OCI-LY1 (cell line): ENCODE data around the gene SLC31A1.

Experiments used
- H2AFZ ChIP-seq: fragments of 200-600 bp; sonication (generic), shearing (Covaris generic); 2 replicates; pipeline ENCODE4 v1.6.0; 2014; ENCODE audit warnings: antibody characterized with exemption, mild to moderate bottlenecking, low read length
- H3F3A ChIP-seq: fragments of 200-600 bp; sonication (generic), shearing (Covaris generic); 2 replicates; pipeline ENCODE4 v1.6.0; 2014; ENCODE audit warnings: mild to moderate bottlenecking, antibody characterized with exemption, low read length, moderate library complexity; ENCODE audit not compliant: insufficient read depth
- H3K27ac ChIP-seq: fragments of 200-600 bp; sonication (generic); 2 replicates; pipeline ENCODE4 v1.5.1; 2014; ENCODE audit warnings: low read length, mixed run types, mild to moderate bottlenecking, low read depth; ENCODE audit not compliant: poor library complexity, severe bottlenecking
- H3K27me3 ChIP-seq: fragments of 200-600 bp; sonication (generic); 2 replicates; pipeline ENCODE4 v1.6.0; 2014; ENCODE audit warnings: antibody characterized with exemption, mild to moderate bottlenecking, low read length, moderate library complexity; ENCODE audit not compliant: insufficient read depth
- H3K36me3 ChIP-seq: fragments of 200-600 bp; sonication (generic); 2 replicates; pipeline ENCODE4 v1.6.1; 2014; ENCODE audit warnings: mild to moderate bottlenecking, antibody characterized with exemption, low read length, moderate library complexity, mixed read lengths; ENCODE audit not compliant: insufficient read depth
- H3K4me1 ChIP-seq: fragments of 200-600 bp; sonication (generic); 2 replicates; pipeline ENCODE4 v1.5.1; 2014; ENCODE audit warnings: mild to moderate bottlenecking, low read length, moderate library complexity; ENCODE audit not compliant: insufficient read depth, severe bottlenecking
- H3K4me2 ChIP-seq: fragments of 200-600 bp; sonication (generic), shearing (Covaris generic); 2 replicates; pipeline ENCODE4 v1.6.1; 2014; ENCODE audit warnings: low read length
- H3K4me3 ChIP-seq: fragments of 200-600 bp; sonication (generic); 2 replicates; pipeline ENCODE4 v1.5.1; 2014; ENCODE audit warnings: low read length, low read depth, mild to moderate bottlenecking, mixed read lengths; ENCODE audit not compliant: poor library complexity, severe bottlenecking
- H3K79me2 ChIP-seq: fragments of 200-600 bp; shearing (Covaris generic); 2 replicates; pipeline ENCODE4 v1.6.1; 2016; ENCODE audit warnings: mixed run types, low read length, mixed read lengths; ENCODE audit not compliant: insufficient read depth
- H3K9ac ChIP-seq: fragments of 200-600 bp; sonication (generic), shearing (Covaris generic); 2 replicates; pipeline ENCODE4 v1.6.1; 2014; ENCODE audit warnings: mild to moderate bottlenecking, low read length, mixed read lengths
- H3K9me2 ChIP-seq: fragments of 200-600 bp; sonication (generic), shearing (Covaris generic); 2 replicates; pipeline ENCODE4 v1.6.1; 2014; ENCODE audit warnings: low read depth, mild to moderate bottlenecking, low read length, mixed read lengths
- H3K9me3 ChIP-seq: fragments of 200-600 bp; shearing (Covaris generic); 2 replicates; pipeline ENCODE4 v1.6.1; 2014; ENCODE audit warnings: low read length, mixed read lengths
- H4K20me1 ChIP-seq: fragments of 200-600 bp; sonication (generic), shearing (Covaris generic); 2 replicates; pipeline ENCODE4 v1.6.0; 2016; ENCODE audit warnings: mild to moderate bottlenecking, low read length; ENCODE audit not compliant: insufficient read depth
- EZH2 ChIP-seq: fragments of 200-600 bp; sonication (generic), shearing (Covaris generic); IDR thresholded peaks from 2 replicates; pipeline ENCODE4 v1.8.0; 2017; ENCODE audit warnings: borderline replicate concordance, mixed run types, mild to moderate bottlenecking, antibody characterized with exemption, low read length, moderate library complexity, mixed read lengths
- TF ChIP-seq, protein P1 (sequence below): fragments of 200-600 bp; sonication (generic), shearing (Covaris generic); IDR thresholded peaks from 2 replicates; pipeline ENCODE4 v1.5.1; 2017; ENCODE audit warnings: mild to moderate bottlenecking, antibody characterized with exemption, low read length, moderate library complexity, mixed read lengths

Gene SLC31A1

DNA sequence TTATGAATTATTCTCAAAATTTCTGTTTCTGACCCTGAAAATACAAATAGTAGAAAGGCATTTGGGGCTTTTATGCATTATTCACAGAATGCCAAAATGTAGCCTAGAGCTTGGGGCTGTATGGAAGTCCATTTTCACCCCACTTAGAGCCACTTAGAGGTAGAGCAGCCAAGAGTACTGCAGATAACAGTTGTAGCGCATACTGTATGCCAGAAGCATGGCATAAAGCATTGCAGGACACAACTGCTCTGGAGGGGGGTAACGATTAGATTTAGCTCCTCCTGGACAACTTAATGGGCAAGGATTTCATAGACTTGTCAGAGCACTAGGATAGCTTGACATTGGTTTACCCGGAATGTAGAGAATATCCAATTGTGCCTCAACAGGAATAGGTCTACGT is 15.7 kb downstream of the SLC31A1 start:
- Histone ChIP-seq H3K4me3 (no peak overlapping the region), H3K27ac (no peak overlapping the region), H2AFZ (no peak overlapping the region), H3K9ac (no peak overlapping the region), H3K4me1 (peaks cover 17% of the 10 kb centered on the region), H3K36me3 (no peaks in the 10 kb centered on the region), H3K27me3 (no peaks in the 10 kb centered on the region), H4K20me1 (no peaks in the 10 kb centered on the region), H3K4me2 (no peak overlapping the region), H3K9me2 (no peaks in the 10 kb centered on the region), H3K9me3 (no peaks in the 10 kb centered on the region), H3F3A (no peaks in the 10 kb centered on the region), H3K79me2 (no peaks in the 10 kb centered on the region)
- TF ChIP-seq, protein P1, sequence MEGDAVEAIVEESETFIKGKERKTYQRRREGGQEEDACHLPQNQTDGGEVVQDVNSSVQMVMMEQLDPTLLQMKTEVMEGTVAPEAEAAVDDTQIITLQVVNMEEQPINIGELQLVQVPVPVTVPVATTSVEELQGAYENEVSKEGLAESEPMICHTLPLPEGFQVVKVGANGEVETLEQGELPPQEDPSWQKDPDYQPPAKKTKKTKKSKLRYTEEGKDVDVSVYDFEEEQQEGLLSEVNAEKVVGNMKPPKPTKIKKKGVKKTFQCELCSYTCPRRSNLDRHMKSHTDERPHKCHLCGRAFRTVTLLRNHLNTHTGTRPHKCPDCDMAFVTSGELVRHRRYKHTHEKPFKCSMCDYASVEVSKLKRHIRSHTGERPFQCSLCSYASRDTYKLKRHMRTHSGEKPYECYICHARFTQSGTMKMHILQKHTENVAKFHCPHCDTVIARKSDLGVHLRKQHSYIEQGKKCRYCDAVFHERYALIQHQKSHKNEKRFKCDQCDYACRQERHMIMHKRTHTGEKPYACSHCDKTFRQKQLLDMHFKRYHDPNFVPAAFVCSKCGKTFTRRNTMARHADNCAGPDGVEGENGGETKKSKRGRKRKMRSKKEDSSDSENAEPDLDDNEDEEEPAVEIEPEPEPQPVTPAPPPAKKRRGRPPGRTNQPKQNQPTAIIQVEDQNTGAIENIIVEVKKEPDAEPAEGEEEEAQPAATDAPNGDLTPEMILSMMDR: no peak
- TF ChIP-seq EZH2: no peak

DNA sequence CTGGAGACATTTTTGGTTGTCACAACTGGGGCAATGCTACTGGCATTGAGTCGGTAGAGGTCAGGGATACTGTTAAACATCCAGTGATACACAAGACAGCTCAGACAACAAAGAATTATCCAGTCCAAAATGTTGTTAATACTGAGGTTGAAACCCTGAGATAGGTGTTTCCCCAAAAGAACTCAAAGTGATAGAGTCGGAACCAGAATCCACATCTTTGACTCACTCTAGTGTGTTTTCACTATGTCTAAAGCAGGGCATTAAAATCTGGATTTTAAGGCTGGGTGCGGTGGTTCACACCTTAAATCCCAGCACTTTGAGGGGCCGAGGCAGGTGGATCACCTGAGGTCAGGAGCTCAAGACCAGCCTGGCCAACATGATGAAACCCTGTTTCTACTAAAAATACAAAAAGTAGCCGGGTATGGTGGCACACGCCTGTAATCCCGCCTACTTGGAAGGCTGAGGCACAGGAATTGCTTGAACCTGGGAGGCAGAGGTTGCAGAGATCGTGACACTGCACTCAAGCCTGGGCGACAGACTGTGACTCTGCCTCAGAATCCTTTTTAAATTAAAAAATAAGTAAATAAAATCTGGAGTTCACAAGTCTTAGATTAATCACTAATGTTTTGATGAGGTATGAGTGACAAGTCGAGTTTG is 17.0 kb downstream of the SLC31A1 start:
- H4K20me1 ChIP-seq: no peaks in the 10 kb centered on the region
- H3K9ac ChIP-seq: no peak overlapping the region
- no peak overlapping the region for H3K4me3 ChIP-seq
- no peak for TF ChIP-seq EZH2
- TF ChIP-seq, protein P1: no peak
- no peaks in the 10 kb centered on the region for H3K79me2 ChIP-seq
- H3K4me1 ChIP-seq: peaks cover 5% of the 10 kb centered on the region
- no peak overlapping the region for H2AFZ ChIP-seq
- H3K27me3 ChIP-seq: no peaks in the 10 kb centered on the region
- no peaks in the 10 kb centered on the region for H3K9me3 ChIP-seq
- H3K9me2 ChIP-seq: no peaks in the 10 kb centered on the region
- no peak overlapping the region for H3K27ac ChIP-seq
- no peaks in the 10 kb centered on the region for H3F3A ChIP-seq
- H3K36me3 ChIP-seq: no peaks in the 10 kb centered on the region
- H3K4me2 ChIP-seq: no peak overlapping the region

DNA sequence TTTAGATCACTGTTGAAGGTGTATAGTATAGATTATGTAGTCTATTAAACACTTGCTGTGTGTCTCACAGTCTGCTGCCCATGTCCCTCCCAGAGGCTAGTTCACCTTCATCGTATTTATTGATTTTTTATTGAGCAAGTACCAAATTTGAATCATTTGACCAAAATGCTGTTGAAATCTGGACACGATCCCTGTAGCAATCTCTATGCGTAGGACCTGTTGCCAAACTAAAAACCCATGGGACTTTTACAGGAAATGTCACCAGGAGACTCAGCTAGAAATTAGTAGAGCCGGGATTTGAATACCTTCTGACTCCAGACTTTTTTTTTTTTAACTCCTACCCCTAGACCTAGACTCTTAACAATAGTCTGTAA is 17.5 kb downstream of the SLC31A1 start:
- Histone ChIP-seq H3K27ac (no peak overlapping the region), H3K9ac (no peak overlapping the region)
- TF ChIP-seq, protein P1: no peak
- no peak for TF ChIP-seq EZH2

More for the DNA sequence above, 17.5 kb downstream of the SLC31A1 start:
- H3K4me3 ChIP-seq: no peak overlapping the region
- H4K20me1 ChIP-seq: no peaks in the 10 kb centered on the region
- H3K4me2 ChIP-seq: no peak overlapping the region
- no peaks in the 10 kb centered on the region for H3K9me3 ChIP-seq
- no peaks in the 10 kb centered on the region for H3K27me3 ChIP-seq
- H3F3A ChIP-seq: no peaks in the 10 kb centered on the region
- no peaks in the 10 kb centered on the region for H3K4me1 ChIP-seq
- H3K9me2 ChIP-seq: no peaks in the 10 kb centered on the region
- H2AFZ ChIP-seq: no peak overlapping the region
- no peaks in the 10 kb centered on the region for H3K79me2 ChIP-seq
- no peaks in the 10 kb centered on the region for H3K36me3 ChIP-seq
